WTC11 (cell line): Measurements from ENCODE around the gene FFAR4. TPM values are rescaled to one million over a fixed set of nuclear protein-coding genes. Genes with fewer than 3 reads are reported as not detected.

Experiments used
- ATAC-seq: fragments of 200-7000 bp; cut with Tn5 transposase; 2 replicates; pipeline ENCODE4 v1.10.0; 2021; ENCODE audit warnings: mild to moderate bottlenecking, moderate library complexity
- CTCF ChIA-PET: fragments of 300-600 bp; sonication (Branson Sonifier 250); formaldehyde crosslinking; loops from one replicate; lab custom pipeline; 2021; ENCODE audit warnings: antibody characterized with exemption; lab: Charles Lee
- POLR2A ChIA-PET: fragments of 350-600 bp; sonication (Branson Sonifier 250); formaldehyde crosslinking; loops from one replicate; lab custom pipeline; 2021; ENCODE audit warnings: antibody characterized with exemption; lab: Charles Lee
- DNase-seq: peaks from one replicate; pipeline ENCODE4 v3.0.0; 2021; ENCODE audit warnings: low spot score
- H3K27ac Mint-ChIP-seq: 2 replicates; pipeline ENCODE4 v1.8.0; 2021; ENCODE audit warnings: mixed read lengths
- H3K27me3 Mint-ChIP-seq: 2 replicates; pipeline ENCODE4 v1.8.0; 2021; ENCODE audit warnings: low read depth, mild to moderate bottlenecking, moderate library complexity, mixed read lengths
- H3K36me3 Mint-ChIP-seq: 2 replicates; pipeline ENCODE4 v1.8.0; 2021; ENCODE audit warnings: mixed read lengths
- H3K4me1 Mint-ChIP-seq: 2 replicates; pipeline ENCODE4 v1.8.0; 2022; ENCODE audit warnings: mixed read lengths
- H3K4me3 Mint-ChIP-seq: 2 replicates; pipeline ENCODE4 v1.8.0; 2021; ENCODE audit warnings: mild to moderate bottlenecking, moderate library complexity, mixed read lengths
- H3K9me3 Mint-ChIP-seq: 2 replicates; pipeline ENCODE4 v1.8.0; 2021; ENCODE audit warnings: mixed read lengths
- ESRRA ChIP-seq: sonication (generic); formaldehyde crosslinking; IDR thresholded peaks from 2 replicates; pipeline ENCODE4 v1.8.1; 2022; ENCODE audit warnings: mild to moderate bottlenecking, missing genetic modification reagents, borderline replicate concordance
- NFYB ChIP-seq: sonication (generic); formaldehyde crosslinking; conservative IDR thresholded peaks from 2 replicates; pipeline ENCODE4 v1.8.0; 2022; ENCODE audit warnings: low read depth, missing genetic modification reagents
- OVOL2 ChIP-seq: fragments of 250-450 bp; sonication (Bioruptor Pico); IDR thresholded peaks from 2 replicates; pipeline ENCODE4 v1.9.0; 2021; ENCODE audit warnings: mild to moderate bottlenecking, borderline replicate concordance
- RELA ChIP-seq: sonication (generic); formaldehyde crosslinking; IDR thresholded peaks from 2 replicates; pipeline ENCODE4 v1.8.1; 2022; ENCODE audit warnings: missing genetic modification reagents, mild to moderate bottlenecking, borderline replicate concordance
- SMAD4 ChIP-seq: sonication (generic); formaldehyde crosslinking; IDR thresholded peaks from 2 replicates; pipeline ENCODE4 v1.8.0; 2022; ENCODE audit warnings: mild to moderate bottlenecking, missing genetic modification reagents
- SOX15 ChIP-seq: fragments of 250-450 bp; sonication (Bioruptor Pico); IDR thresholded peaks from 2 replicates; pipeline ENCODE4 v1.9.0; 2021; ENCODE audit warnings: mild to moderate bottlenecking
- ZNF263 ChIP-seq: sonication (generic); formaldehyde crosslinking; IDR thresholded peaks from 2 replicates; pipeline ENCODE4 v1.8.1; 2022; ENCODE audit warnings: low read depth, mild to moderate bottlenecking, moderate library complexity, missing genetic modification reagents
- ZNF423 ChIP-seq: fragments of 250-450 bp; sonication (Bioruptor Pico); IDR thresholded peaks from 2 replicates; pipeline ENCODE4 v2.1.2; 2022; ENCODE audit warnings: mild to moderate bottlenecking, moderate library complexity
- total RNA-seq: library from RNA; stranded (reverse); gene quantifications from 3 replicates; pipeline ENCODE4 v1.2.3, GENCODE V29; 2021
- TF ChIP-seq, protein P1 (sequence below): sonication (generic); formaldehyde crosslinking; IDR thresholded peaks from 2 replicates; pipeline ENCODE4 v1.8.0; 2023; ENCODE audit warnings: missing genetic modification reagents
- TF ChIP-seq, protein P2 (sequence below): fragments of 250-450 bp; sonication (Bioruptor Pico); conservative IDR thresholded peaks from 2 replicates; pipeline ENCODE4 v1.9.0; 2021; ENCODE audit warnings: mild to moderate bottlenecking
- TF ChIP-seq, protein P3 (sequence below): sonication (generic); formaldehyde crosslinking; IDR thresholded peaks from 2 replicates; pipeline ENCODE4 v1.8.1; 2022; ENCODE audit warnings: low read depth, mild to moderate bottlenecking, moderate library complexity, missing genetic modification reagents, borderline replicate concordance
- TF ChIP-seq, protein P4 (sequence below): sonication (generic); formaldehyde crosslinking; IDR thresholded peaks from 2 replicates; pipeline ENCODE4 v1.8.0; 2022; ENCODE audit warnings: mild to moderate bottlenecking, missing genetic modification reagents
- TF ChIP-seq, protein P5 (sequence below): fragments of 250-450 bp; sonication (Bioruptor Pico); IDR thresholded peaks from 2 replicates; pipeline ENCODE4 v1.9.0; 2021; ENCODE audit warnings: mild to moderate bottlenecking
- TF ChIP-seq, protein P6 (sequence below): sonication (generic); formaldehyde crosslinking; IDR thresholded peaks from 2 replicates; pipeline ENCODE4 v1.8.1; 2023; ENCODE audit warnings: mild to moderate bottlenecking, moderate library complexity, missing genetic modification reagents
- TF ChIP-seq, protein P7 (sequence below): fragments of 250-450 bp; sonication (Bioruptor Pico); IDR thresholded peaks from 2 replicates; pipeline ENCODE4 v1.8.0; 2021; ENCODE audit warnings: mild to moderate bottlenecking
- TF ChIP-seq, protein P8 (sequence below): sonication (generic); formaldehyde crosslinking; IDR thresholded peaks from 2 replicates; pipeline ENCODE4 v1.8.0; 2023; ENCODE audit warnings: mild to moderate bottlenecking, missing genetic modification reagents
- TF ChIP-seq, protein P9 (sequence below): sonication (generic); formaldehyde crosslinking; IDR thresholded peaks from 2 replicates; pipeline ENCODE4 v1.8.0; 2022; ENCODE audit warnings: mild to moderate bottlenecking, missing genetic modification reagents
- TF ChIP-seq, protein P10 (sequence below): fragments of 250-450 bp; sonication (Bioruptor Pico); IDR thresholded peaks from 2 replicates; pipeline ENCODE4 v1.9.0; 2021; ENCODE audit warnings: mild to moderate bottlenecking, borderline replicate concordance

Gene FFAR4
- total RNA-seq, 1 experiment from 2014 or later: 0.15 TPM

DNA sequence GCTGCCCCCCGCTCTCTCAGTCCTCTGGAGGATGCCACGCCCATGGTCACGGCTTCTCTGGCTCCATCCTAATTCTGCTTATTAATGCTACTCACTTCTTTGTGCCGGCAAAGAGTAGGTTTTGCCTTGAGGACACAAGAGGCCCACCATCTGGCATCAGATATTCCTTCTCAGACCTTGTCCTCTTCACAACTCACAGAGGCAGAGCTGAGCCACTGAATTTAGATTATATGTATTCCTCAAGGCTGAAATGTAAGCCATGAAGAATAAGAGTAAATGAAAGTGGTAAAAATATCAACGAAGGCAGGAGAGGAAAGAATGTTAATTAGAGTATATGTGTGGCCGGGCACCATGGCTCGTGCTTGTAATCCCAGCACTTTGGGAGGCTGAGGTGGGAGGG is 28.1 kb downstream of the FFAR4 start (continued):
- TF ChIP-seq, protein P1, sequence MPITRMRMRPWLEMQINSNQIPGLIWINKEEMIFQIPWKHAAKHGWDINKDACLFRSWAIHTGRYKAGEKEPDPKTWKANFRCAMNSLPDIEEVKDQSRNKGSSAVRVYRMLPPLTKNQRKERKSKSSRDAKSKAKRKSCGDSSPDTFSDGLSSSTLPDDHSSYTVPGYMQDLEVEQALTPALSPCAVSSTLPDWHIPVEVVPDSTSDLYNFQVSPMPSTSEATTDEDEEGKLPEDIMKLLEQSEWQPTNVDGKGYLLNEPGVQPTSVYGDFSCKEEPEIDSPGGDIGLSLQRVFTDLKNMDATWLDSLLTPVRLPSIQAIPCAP (CRISPR knock-in tag): no peak
- TF ChIP-seq SOX15 (CRISPR knock-in tag): no peak
- TF ChIP-seq, protein P2, sequence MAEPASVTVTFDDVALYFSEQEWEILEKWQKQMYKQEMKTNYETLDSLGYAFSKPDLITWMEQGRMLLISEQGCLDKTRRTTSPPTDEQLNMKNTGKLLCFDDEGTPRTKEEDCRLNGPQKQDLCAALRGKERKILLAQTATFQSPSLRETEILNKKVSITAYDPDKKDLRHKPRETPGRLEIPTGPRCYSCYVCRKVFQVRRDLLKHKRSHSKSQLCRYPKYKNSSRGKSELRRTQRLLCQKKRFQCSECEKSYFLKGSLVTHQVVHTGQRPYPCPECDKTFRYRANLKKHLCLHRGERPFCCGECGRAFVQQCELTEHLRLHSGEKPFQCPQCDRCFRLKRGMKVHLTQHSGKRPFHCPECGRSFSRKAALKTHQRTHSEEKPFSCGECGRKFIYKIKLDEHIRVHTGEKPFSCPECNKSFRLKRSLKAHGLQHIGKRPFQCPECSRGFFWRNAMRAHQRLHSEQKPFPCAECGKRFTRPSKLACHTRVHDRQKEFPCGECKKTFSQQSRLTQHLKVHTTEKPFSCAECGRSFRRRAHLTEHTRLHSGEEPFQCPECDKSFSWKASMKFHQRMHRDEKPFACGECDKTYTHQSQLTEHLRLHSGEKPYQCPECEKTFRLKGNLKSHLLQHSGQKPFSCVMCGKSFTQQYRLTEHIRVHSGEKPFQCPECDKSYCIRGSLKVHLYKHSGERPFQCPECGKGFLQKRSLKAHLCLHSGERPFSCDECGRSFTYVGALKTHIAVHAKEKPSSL: no peak
- no peak for TF ChIP-seq NFYB (CRISPR knock-in tag)
- TF ChIP-seq, protein P3, sequence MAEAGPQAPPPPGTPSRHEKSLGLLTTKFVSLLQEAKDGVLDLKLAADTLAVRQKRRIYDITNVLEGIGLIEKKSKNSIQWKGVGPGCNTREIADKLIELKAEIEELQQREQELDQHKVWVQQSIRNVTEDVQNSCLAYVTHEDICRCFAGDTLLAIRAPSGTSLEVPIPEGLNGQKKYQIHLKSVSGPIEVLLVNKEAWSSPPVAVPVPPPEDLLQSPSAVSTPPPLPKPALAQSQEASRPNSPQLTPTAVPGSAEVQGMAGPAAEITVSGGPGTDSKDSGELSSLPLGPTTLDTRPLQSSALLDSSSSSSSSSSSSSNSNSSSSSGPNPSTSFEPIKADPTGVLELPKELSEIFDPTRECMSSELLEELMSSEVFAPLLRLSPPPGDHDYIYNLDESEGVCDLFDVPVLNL: no peak
- TF ChIP-seq RELA: no peak
- TF ChIP-seq ZNF263 (CRISPR knock-in tag): no peak

DNA sequence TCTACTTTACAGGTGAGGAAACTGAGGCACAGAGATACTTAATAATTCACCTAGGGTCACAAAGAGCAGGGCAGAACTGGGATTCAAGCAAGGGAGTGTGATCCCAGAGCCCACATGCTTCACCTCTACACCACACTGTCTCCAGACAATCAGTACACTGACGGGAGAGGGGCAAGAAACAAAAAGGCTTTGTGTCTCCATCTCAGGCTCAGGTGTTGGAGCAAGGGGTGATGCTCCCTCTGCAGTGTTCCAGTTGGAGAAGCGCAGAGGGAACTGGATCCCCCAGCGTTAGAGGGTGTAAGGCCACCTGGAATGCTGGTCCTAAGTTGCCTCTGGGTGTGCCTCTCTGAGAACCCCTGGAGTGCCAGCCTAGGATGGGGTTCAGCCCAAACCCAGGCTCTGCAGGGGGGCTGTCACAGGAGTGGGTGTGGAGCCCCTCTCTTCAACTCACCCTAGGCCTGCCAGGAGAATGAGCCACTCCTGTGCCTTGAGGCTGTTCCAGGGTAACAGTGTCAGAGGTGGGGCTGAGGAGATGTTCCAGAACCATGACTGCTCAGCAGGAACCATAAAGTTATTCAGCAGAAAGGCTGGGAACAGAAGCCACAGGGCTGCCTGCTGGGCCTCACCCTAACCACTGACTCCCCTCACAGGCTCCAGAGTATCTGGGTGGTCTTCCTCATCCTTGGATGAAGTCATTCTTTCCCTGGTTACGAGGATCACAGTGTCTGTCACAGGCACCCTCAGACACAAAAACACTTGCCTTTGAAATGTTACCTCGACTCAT is 29.1 kb downstream of the FFAR4 start:
- no peak for ATAC-seq
- ChIA-PET CTCF (interaction anchor here (1.2 to 1.7 kb wide), 8 partner anchors 12 to 220 kb away, joined by 3 to 21 read pairs (median 6); partner anchors contain the start of gene FFAR4), POLR2A (interaction anchor here (0.6 kb wide), 2 partner anchors 19 to 30 kb away, joined by 3 to 6 read pairs; no protein-coding TSS in a partner anchor)
- TF ChIP-seq NFYB (CRISPR knock-in tag) (no peak), SMAD4 (CRISPR knock-in tag) (no peak), OVOL2 (no peak), ESRRA (CRISPR knock-in tag) (no peak), ZNF423 (CRISPR knock-in tag) (no peak)
- TF ChIP-seq, protein P4, sequence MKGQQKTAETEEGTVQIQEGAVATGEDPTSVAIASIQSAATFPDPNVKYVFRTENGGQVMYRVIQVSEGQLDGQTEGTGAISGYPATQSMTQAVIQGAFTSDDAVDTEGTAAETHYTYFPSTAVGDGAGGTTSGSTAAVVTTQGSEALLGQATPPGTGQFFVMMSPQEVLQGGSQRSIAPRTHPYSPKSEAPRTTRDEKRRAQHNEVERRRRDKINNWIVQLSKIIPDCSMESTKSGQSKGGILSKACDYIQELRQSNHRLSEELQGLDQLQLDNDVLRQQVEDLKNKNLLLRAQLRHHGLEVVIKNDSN (CRISPR knock-in tag): no peak
- TF ChIP-seq, protein P5, sequence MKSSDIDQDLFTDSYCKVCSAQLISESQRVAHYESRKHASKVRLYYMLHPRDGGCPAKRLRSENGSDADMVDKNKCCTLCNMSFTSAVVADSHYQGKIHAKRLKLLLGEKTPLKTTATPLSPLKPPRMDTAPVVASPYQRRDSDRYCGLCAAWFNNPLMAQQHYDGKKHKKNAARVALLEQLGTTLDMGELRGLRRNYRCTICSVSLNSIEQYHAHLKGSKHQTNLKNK (CRISPR knock-in tag): no peak
- TF ChIP-seq, protein P6, sequence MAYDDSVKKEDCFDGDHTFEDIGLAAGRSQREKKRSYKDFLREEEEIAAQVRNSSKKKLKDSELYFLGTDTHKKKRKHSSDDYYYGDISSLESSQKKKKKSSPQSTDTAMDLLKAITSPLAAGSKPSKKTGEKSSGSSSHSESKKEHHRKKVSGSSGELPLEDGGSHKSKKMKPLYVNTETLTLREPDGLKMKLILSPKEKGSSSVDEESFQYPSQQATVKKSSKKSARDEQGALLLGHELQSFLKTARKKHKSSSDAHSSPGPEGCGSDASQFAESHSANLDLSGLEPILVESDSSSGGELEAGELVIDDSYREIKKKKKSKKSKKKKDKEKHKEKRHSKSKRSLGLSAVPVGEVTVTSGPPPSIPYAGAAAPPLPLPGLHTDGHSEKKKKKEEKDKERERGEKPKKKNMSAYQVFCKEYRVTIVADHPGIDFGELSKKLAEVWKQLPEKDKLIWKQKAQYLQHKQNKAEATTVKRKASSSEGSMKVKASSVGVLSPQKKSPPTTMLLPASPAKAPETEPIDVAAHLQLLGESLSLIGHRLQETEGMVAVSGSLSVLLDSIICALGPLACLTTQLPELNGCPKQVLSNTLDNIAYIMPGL: no peak
- TF ChIP-seq, protein P7, sequence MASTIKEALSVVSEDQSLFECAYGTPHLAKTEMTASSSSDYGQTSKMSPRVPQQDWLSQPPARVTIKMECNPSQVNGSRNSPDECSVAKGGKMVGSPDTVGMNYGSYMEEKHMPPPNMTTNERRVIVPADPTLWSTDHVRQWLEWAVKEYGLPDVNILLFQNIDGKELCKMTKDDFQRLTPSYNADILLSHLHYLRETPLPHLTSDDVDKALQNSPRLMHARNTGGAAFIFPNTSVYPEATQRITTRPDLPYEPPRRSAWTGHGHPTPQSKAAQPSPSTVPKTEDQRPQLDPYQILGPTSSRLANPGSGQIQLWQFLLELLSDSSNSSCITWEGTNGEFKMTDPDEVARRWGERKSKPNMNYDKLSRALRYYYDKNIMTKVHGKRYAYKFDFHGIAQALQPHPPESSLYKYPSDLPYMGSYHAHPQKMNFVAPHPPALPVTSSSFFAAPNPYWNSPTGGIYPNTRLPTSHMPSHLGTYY (CRISPR knock-in tag): no peak
- TF ChIP-seq, protein P8, sequence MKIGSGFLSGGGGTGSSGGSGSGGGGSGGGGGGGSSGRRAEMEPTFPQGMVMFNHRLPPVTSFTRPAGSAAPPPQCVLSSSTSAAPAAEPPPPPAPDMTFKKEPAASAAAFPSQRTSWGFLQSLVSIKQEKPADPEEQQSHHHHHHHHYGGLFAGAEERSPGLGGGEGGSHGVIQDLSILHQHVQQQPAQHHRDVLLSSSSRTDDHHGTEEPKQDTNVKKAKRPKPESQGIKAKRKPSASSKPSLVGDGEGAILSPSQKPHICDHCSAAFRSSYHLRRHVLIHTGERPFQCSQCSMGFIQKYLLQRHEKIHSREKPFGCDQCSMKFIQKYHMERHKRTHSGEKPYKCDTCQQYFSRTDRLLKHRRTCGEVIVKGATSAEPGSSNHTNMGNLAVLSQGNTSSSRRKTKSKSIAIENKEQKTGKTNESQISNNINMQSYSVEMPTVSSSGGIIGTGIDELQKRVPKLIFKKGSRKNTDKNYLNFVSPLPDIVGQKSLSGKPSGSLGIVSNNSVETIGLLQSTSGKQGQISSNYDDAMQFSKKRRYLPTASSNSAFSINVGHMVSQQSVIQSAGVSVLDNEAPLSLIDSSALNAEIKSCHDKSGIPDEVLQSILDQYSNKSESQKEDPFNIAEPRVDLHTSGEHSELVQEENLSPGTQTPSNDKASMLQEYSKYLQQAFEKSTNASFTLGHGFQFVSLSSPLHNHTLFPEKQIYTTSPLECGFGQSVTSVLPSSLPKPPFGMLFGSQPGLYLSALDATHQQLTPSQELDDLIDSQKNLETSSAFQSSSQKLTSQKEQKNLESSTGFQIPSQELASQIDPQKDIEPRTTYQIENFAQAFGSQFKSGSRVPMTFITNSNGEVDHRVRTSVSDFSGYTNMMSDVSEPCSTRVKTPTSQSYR (CRISPR knock-in tag): no peak
- TF ChIP-seq, protein P9, sequence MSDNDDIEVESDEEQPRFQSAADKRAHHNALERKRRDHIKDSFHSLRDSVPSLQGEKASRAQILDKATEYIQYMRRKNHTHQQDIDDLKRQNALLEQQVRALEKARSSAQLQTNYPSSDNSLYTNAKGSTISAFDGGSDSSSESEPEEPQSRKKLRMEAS: no peak
- TF ChIP-seq, protein P10, sequence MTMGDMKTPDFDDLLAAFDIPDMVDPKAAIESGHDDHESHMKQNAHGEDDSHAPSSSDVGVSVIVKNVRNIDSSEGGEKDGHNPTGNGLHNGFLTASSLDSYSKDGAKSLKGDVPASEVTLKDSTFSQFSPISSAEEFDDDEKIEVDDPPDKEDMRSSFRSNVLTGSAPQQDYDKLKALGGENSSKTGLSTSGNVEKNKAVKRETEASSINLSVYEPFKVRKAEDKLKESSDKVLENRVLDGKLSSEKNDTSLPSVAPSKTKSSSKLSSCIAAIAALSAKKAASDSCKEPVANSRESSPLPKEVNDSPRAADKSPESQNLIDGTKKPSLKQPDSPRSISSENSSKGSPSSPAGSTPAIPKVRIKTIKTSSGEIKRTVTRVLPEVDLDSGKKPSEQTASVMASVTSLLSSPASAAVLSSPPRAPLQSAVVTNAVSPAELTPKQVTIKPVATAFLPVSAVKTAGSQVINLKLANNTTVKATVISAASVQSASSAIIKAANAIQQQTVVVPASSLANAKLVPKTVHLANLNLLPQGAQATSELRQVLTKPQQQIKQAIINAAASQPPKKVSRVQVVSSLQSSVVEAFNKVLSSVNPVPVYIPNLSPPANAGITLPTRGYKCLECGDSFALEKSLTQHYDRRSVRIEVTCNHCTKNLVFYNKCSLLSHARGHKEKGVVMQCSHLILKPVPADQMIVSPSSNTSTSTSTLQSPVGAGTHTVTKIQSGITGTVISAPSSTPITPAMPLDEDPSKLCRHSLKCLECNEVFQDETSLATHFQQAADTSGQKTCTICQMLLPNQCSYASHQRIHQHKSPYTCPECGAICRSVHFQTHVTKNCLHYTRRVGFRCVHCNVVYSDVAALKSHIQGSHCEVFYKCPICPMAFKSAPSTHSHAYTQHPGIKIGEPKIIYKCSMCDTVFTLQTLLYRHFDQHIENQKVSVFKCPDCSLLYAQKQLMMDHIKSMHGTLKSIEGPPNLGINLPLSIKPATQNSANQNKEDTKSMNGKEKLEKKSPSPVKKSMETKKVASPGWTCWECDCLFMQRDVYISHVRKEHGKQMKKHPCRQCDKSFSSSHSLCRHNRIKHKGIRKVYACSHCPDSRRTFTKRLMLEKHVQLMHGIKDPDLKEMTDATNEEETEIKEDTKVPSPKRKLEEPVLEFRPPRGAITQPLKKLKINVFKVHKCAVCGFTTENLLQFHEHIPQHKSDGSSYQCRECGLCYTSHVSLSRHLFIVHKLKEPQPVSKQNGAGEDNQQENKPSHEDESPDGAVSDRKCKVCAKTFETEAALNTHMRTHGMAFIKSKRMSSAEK: no peak
- Mint-ChIP-seq H3K9me3 (no peaks in the 10 kb centered on the region), H3K27ac (no peak overlapping the region), H3K36me3 (no peaks in the 10 kb centered on the region), H3K4me3 (no peak overlapping the region), H3K27me3 (peaks cover 23% of the 10 kb centered on the region), H3K4me1 (peaks cover 20% of the 10 kb centered on the region)
- DNase-seq: no peak
